ENCODE data around the gene RASGRF1. TPM values are rescaled to one million over a fixed set of nuclear protein-coding genes. Genes with fewer than 3 reads are reported as not detected.

The RASGRF1 gene
- polyA plus RNA-seq, 1 donor, result 0.13 TPM

DNA sequence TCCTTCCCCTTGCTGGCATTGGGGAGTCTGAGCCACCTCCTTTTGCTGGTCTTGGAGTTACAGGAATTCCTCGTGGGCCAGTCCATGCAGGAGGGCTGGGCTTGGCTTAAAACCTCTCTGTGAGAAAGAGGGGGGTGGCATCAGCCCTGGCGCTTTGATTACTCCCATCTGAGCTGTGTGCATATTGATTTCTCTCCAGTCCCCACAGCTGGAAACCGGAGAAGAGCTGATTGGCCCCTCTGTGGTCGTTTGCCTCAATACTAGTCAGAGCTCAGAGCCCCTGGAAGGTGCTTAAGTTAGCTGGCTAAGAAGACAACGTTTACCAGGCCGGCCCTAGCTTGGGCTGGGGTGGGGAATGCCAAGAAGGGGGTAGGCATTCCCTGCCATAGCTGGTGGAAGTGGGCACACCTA is 4.0 kb upstream of the RASGRF1 start:
- DNase-seq (ENCODE audit: low read depth), result no peak

DNA sequence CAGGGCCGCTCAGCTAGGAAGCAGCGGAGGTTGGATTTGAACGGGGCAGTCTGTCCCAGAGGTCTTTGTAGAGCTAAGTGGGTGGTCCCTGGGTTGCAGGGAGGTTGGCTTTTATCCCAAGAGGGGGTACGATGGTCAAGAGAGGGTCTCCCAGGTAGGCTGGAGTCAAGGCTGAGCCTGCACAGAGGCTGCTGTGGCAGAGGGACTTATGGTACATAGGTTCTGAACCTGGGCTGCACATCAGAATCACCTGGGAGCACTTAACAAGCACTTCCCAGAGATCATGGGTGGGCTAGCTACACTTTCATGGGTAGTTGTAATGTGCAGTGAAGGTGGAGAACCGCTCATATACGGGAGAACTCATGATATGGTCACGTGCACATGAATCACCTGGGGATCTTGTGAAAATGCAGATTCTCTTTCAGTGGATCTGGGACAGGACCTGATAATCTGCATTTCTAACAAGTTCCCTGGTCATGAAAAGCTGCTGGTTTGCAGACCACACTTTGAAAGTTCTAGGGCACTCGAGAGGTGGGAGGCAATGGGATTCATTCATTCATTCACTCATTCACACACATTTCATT is 2.9 kb upstream of the RASGRF1 start:
- DNase-seq (ENCODE audit: low read depth), result no peak

DNA sequence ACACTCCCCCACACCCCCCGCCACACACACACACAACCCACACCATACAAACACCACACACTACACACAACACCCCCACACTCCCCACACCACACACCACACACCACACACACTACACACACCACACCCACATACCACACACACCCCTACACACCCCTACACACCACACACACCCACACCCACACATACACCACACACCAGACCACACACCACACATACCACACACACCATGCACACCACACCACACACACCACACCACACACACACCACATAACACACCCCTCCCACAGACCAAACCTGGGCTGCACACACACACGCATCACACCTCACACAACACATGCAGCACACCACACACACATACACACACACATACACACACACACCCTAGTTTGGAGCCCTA is 1.8 kb upstream of the RASGRF1 start:
- no peak for DNase-seq (ENCODE audit: low read depth)

- no peak for DNase-seq (ENCODE audit: low read depth)
These were observed 756 bp upstream of the RASGRF1 start for GRCh38 chr15:79091204-79091867.

GRCh38 chr15:79089890-79090486 is 592 bp downstream of the RASGRF1 start:
- DNase-seq (ENCODE audit: low read depth), result no peak

- no peak for DNase-seq (ENCODE audit: low read depth)
These were observed 1.2 kb downstream of the RASGRF1 start for GRCh38 chr15:79089331-79089889.

DNA sequence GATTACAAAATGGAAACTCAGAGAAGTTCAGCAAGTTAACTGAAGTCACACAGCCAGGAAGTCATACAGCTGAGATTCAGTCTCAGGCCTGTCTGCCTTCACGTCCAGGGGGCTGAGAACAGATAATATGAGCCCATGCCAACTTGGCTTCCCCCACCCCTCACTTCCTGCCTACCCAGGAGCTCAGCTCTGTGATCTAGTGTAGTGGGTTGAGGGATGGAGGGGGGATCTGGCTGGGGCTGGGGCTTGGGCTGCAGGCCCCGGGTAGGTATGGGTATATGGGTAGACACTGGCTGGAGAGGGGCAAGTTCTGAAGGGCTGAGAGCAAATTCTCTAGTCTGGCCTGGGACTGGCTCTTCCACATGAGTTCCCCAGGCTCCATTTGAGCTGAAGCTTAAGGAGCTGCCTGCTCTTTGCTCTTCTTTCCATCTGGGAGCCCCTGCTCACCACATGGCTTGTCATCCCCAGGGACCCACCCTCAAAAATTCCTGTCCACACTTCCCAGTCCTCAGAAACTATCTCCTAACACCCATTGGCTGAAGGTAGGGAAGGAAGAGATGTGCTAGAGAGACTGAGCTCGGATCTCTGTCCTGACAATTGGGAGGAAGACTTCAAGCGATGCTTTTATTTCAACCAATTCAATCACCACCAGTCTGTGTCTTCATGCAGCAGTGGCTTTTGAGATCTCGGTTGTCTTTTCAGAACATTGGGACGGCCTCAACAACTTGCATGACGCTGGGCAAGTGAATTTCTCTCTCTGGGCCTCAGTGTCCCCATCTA is 2.0 kb downstream of the RASGRF1 start:
- DNase-seq (ENCODE audit: low read depth), result no peak

GRCh38 chr15:79086814-79087213 is 3.8 kb downstream of the RASGRF1 start:
- DNase-seq (ENCODE audit: low read depth), result no peak

DNA sequence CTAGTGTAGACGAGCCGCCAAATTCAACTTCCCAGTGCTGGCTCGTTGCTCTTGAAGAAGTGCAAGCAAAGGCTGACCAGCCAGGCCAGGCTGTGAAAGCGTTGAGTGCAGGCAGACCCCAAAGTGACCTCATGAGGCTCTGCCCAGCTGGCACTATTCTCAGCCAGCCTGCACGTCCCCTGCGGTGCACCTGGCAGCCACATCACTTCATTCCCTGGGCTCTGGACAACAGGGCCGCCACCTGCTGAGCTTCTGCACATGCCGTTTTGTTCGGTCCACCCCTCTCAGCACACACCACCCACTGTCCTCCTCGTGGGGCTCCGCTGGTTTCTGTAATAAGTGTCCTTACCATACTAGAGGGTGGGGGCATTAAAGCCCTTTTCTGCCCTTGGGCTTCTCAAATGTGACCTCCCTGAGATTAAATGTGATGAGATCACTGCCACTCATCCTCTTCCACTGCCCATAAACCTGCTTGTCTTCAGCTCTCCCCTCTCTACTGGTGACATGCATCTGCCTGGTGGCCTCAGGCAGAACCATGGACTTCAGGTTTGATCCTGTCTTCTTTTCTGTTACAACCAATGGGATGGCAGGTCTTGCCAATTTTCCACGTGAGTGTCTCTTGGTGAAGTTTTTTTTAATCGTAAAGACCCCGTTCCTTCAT is 6.1 kb downstream of the RASGRF1 start:
- DNase-seq (ENCODE audit: low read depth), result no peak

- DNase-seq (ENCODE audit: low read depth), result no peak
These were observed 7.4 kb downstream of the RASGRF1 start for GRCh38 chr15:79083154-79083553.

GRCh38 chr15:79082363-79083070 is 8.1 kb downstream of the RASGRF1 start:
- no peak for DNase-seq (ENCODE audit: low read depth)

- DNase-seq (ENCODE audit: low read depth), result no peak
These were observed 11.7 kb downstream of the RASGRF1 start for GRCh38 chr15:79078763-79079410.

GRCh38 chr15:79078003-79078402 is 12.6 kb downstream of the RASGRF1 start:
- no peak for DNase-seq (ENCODE audit: low read depth)

DNA sequence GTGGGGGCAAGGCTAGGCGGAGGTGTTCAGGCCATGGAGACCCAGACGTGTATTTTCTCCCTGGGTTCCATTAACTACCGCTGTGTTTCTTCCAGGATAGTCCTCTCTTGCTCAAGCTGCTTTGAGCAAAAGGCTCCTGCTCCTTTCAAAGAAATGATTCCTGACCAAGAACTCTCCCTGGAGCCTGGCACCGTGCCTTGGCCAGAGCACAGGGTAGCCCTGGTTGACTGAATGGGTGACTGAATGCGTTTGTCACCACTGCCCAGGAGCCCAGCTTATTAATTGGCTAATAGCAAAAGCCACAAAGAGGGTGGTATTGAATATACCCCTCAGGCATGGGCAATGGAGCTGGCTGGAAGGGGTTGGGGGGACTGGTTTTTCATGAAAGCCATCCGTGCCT is 13.9 kb downstream of the RASGRF1 start:
- DNase-seq (ENCODE audit: low read depth), result no peak

DNA sequence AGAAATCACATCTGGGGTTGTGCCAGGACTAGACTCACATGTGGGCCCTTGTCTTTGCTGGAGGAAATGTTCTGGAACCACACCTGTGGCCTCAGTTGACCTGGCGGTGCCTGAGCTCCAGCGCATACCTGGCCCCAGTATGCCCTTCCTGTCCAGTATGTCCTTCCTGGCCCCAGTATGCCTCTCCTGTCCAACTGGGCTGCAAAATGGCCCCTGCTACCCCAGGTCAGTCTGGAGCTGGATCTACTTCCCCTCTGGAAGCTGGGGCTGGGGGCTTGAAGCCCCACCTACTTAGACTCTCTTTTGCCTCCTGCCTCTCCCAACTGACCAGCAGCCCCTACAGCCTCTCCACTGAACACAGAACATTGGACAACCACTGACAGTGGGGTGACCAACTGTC is 15.3 kb downstream of the RASGRF1 start:
- DNase-seq (ENCODE audit: low read depth), result no peak

GRCh38 chr15:79073336-79073735 is 17.2 kb downstream of the RASGRF1 start:
- no peak for DNase-seq (ENCODE audit: low read depth)

GRCh38 chr15:79071901-79072300 is 18.7 kb downstream of the RASGRF1 start:
- DNase-seq (ENCODE audit: low read depth), result peak; percentile 24

GRCh38 chr15:79068790-79069189 is 21.8 kb downstream of the RASGRF1 start:
- DNase-seq (ENCODE audit: low read depth), result no peak

DNA sequence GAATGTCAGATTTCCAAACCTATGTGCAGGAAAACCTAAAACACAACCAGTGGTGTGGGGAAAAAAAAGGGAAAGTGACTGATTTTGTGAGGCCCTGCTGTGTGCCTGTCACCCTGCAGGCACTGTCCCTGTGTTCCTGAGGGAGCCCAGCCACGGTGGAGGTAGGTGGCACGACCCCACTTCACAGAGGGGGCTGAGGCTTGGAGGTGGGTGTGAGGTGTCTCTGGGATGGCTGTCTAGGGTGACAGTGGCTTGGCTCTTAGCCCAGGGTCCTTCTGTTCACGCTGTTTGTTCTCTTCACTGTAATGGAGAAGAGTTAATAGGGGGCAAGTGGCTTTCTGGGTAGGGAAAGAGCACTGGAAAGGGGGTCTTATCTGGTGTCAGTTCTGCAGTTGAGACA is 22.6 kb downstream of the RASGRF1 start:
- DNase-seq (ENCODE audit: low read depth), result no peak

GRCh38 chr15:79067072-79067833 is 23.3 kb downstream of the RASGRF1 start:
- no peak for DNase-seq (ENCODE audit: low read depth)
